GM23338 (cell line): ENCODE measurements around the gene CTDSPL. TPM values are rescaled to one million over a fixed set of nuclear protein-coding genes. Genes with fewer than 3 reads are reported as not detected.

Source experiments
- ATAC-seq: fragments of 200-7000 bp; cut with Tn5 transposase; 3 replicates; pipeline ENCODE4 v1.9.1; 2020
- DNase-seq: peaks from one replicate; pipeline ENCODE4 v3.0.0-alpha.2; 2015; ENCODE audit warnings: low spot score
- H2AFZ ChIP-seq: fragments of 200-600 bp; sonication (generic); 2 replicates; pipeline ENCODE4 v1.8.0; 2016; ENCODE audit warnings: antibody characterized with exemption, mild to moderate bottlenecking, moderate library complexity
- H3F3A ChIP-seq: fragments of 200-600 bp; sonication (generic); replicated peaks from 2 replicates; pipeline ENCODE4 v1.8.0; 2017; ENCODE audit warnings: antibody characterized with exemption, mixed run types, low read depth
- H3K27ac ChIP-seq: fragments of 200-600 bp; sonication (generic); 2 replicates; pipeline ENCODE4 v1.6.1; 2016; ENCODE audit warnings: low read depth
- H3K27me3 ChIP-seq: fragments of 200-600 bp; sonication (generic); 2 replicates; pipeline ENCODE4 v1.8.0; 2016; ENCODE audit warnings: mild to moderate bottlenecking, mixed run types, moderate library complexity; ENCODE audit not compliant: insufficient read depth
- H3K36me3 ChIP-seq: fragments of 200-600 bp; sonication (generic); 2 replicates; pipeline ENCODE4 v1.8.0; 2016; ENCODE audit warnings: mild to moderate bottlenecking; ENCODE audit not compliant: insufficient read depth
- H3K4me1 ChIP-seq: fragments of 200-600 bp; sonication (generic); 2 replicates; pipeline ENCODE4 v1.8.0; 2016; ENCODE audit warnings: mild to moderate bottlenecking, moderate library complexity; ENCODE audit not compliant: insufficient read depth
- H3K4me2 ChIP-seq: fragments of 200-600 bp; sonication (generic); 2 replicates; pipeline ENCODE4 v1.7.1; 2017; ENCODE audit warnings: mixed run types
- H3K4me3 ChIP-seq: fragments of 200-600 bp; sonication (generic); 2 replicates; pipeline ENCODE4 v1.6.1; 2016; ENCODE audit warnings: mixed run types
- H3K79me2 ChIP-seq: fragments of 200-600 bp; sonication (generic); replicated peaks from 2 replicates; pipeline ENCODE4 v1.8.0; 2017; ENCODE audit warnings: mild to moderate bottlenecking; ENCODE audit not compliant: insufficient read depth
- H3K9me2 ChIP-seq: fragments of 200-600 bp; sonication (generic); 2 replicates; pipeline ENCODE4 v1.8.0; 2017; ENCODE audit not compliant: insufficient read depth
- H4K20me1 ChIP-seq: fragments of 200-600 bp; sonication (generic); replicated peaks from 2 replicates; pipeline ENCODE4 v1.8.0; 2017; ENCODE audit warnings: mild to moderate bottlenecking; ENCODE audit not compliant: insufficient read depth
- H3K27ac Mint-ChIP-seq: 2 replicates; pipeline ENCODE4 v1.8.0; 2020; ENCODE audit warnings: inconsistent platforms, mild to moderate bottlenecking, moderate library complexity, mixed read lengths
- H3K27me3 Mint-ChIP-seq: 3 replicates; pipeline ENCODE4 v1.8.0; 2022; ENCODE audit warnings: low read depth, mild to moderate bottlenecking, moderate library complexity, mixed read lengths, inconsistent platforms; ENCODE audit not compliant: insufficient read depth, poor library complexity
- H3K36me3 Mint-ChIP-seq: 3 replicates; pipeline ENCODE4 v1.8.0; 2021; ENCODE audit warnings: low read depth, mild to moderate bottlenecking, inconsistent platforms, moderate library complexity, mixed read lengths
- H3K4me1 Mint-ChIP-seq: 3 replicates; pipeline ENCODE4 v1.8.0; 2020; ENCODE audit warnings: mild to moderate bottlenecking, inconsistent platforms, mixed read lengths
- H3K4me3 Mint-ChIP-seq: 3 replicates; pipeline ENCODE4 v1.8.0; 2021; ENCODE audit warnings: moderate library complexity, mild to moderate bottlenecking, inconsistent platforms, mixed read lengths
- H3K9me3 Mint-ChIP-seq: 3 replicates; pipeline ENCODE4 v1.8.0; 2020; ENCODE audit warnings: moderate library complexity, mild to moderate bottlenecking, inconsistent platforms, mixed read lengths
- CREB1 ChIP-seq: fragments of 250-450 bp; sonication (Bioruptor Pico); IDR thresholded peaks from 2 replicates; pipeline ENCODE4 v1.5.0; 2020; ENCODE audit warnings: low read depth, mild to moderate bottlenecking, moderate library complexity
- EZH2 ChIP-seq: fragments of 200-600 bp; sonication (generic); IDR thresholded peaks from one replicate; pipeline ENCODE4 v1.8.0; 2017; ENCODE audit warnings: antibody characterized with exemption, mild to moderate bottlenecking, low read depth; ENCODE audit not compliant: unreplicated experiment
- EZH2phosphoT487 ChIP-seq: fragments of 200-600 bp; sonication (generic); IDR thresholded peaks from one replicate; pipeline ENCODE4 v1.8.1; 2018; ENCODE audit warnings: antibody characterized with exemption; ENCODE audit not compliant: unreplicated experiment
- JUNB ChIP-seq: IDR thresholded peaks from one replicate; pipeline ENCODE4 v1.6.1; 2016; ENCODE audit warnings: antibody characterized with exemption; ENCODE audit not compliant: unreplicated experiment
- NANOG ChIP-seq: IDR thresholded peaks from 2 replicates; pipeline ENCODE4 v1.6.1; 2016; ENCODE audit warnings: antibody characterized with exemption, borderline replicate concordance
- POLR2AphosphoS5 ChIP-seq: IDR thresholded peaks from 2 replicates; pipeline ENCODE4 v1.6.1; 2016; ENCODE audit warnings: antibody characterized with exemption, low read depth
- STAT1 ChIP-seq: IDR thresholded peaks from one replicate; pipeline ENCODE4 v1.6.1; 2016; ENCODE audit warnings: antibody characterized with exemption; ENCODE audit not compliant: unreplicated experiment
- ZNF114 ChIP-seq: fragments of 250-450 bp; sonication (Bioruptor Pico); IDR thresholded peaks from 2 replicates; pipeline ENCODE4 v1.5.0; 2020; ENCODE audit warnings: mild to moderate bottlenecking, moderate library complexity
- ZNF331 ChIP-seq: fragments of 250-450 bp; sonication (Bioruptor Pico); IDR thresholded peaks from 2 replicates; pipeline ENCODE4 v1.5.0; 2020; ENCODE audit warnings: low read depth, mild to moderate bottlenecking, moderate library complexity
- long read RNA-seq: library from polyadenylated mRNA; unstranded; transcript quantifications from one replicate; pipeline ENCODE4 v2.0.0, GENCODE V29; 2020; ENCODE audit not compliant: unreplicated experiment
- polyA plus RNA-seq: library from polyadenylated mRNA; unstranded; fragments of >200 nt; fragmentation: Nextera tagmentation; extraction: Ambion mirVana; gene quantifications from 2 replicates; pipeline ENCODE4 v1.2.1, GENCODE V29; 2016
- total RNA-seq: library from RNA; depleted of rRNA; stranded (reverse); fragments of >200 nt; shearing (Covaris generic); gene quantifications from 2 replicates; pipeline ENCODE4 v1.2.3, GENCODE V29; 2014; rRNA removed
- TF ChIP-seq, protein P1 (sequence below): IDR thresholded peaks from one replicate; pipeline ENCODE4 v1.6.1; 2018; ENCODE audit warnings: antibody characterized with exemption; ENCODE audit not compliant: unreplicated experiment
- TF ChIP-seq, protein P2 (sequence below): IDR thresholded peaks from 2 replicates; pipeline ENCODE4 v1.6.1; 2016; ENCODE audit warnings: antibody characterized with exemption
- TF ChIP-seq, protein P3 (sequence below): fragments of 250-450 bp; sonication (Bioruptor Pico); IDR thresholded peaks from 2 replicates; pipeline ENCODE4 v1.5.0; 2020; ENCODE audit warnings: mild to moderate bottlenecking, moderate library complexity
- TF ChIP-seq, protein P4 (sequence below), 2 experiments: fragments of 200-600 bp in 1 of 2; sonication (generic) in 1 of 2; conservative IDR thresholded peaks; 2 replicates each; pipeline versions ENCODE4 v1.5.1 to v1.6.1; 2016 to 2017; ENCODE audit warnings: antibody characterized with exemption in 2 of 2, low read depth in 2 of 2, mild to moderate bottlenecking in 2 of 2, moderate library complexity in 1 of 2

The CTDSPL gene, protein sequence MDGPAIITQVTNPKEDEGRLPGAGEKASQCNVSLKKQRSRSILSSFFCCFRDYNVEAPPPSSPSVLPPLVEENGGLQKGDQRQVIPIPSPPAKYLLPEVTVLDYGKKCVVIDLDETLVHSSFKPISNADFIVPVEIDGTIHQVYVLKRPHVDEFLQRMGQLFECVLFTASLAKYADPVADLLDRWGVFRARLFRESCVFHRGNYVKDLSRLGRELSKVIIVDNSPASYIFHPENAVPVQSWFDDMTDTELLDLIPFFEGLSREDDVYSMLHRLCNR
- 41.2 and 42.0 TPM in 2 replicates for total RNA-seq
- 23.2 and 23.8 TPM in 2 replicates for polyA plus RNA-seq
- long read RNA-seq, partial matches to known transcripts: 2 of 5 reads
- long read RNA-seq, other reads (novel, unspliced or antisense): 3 of 5 reads

DNA sequence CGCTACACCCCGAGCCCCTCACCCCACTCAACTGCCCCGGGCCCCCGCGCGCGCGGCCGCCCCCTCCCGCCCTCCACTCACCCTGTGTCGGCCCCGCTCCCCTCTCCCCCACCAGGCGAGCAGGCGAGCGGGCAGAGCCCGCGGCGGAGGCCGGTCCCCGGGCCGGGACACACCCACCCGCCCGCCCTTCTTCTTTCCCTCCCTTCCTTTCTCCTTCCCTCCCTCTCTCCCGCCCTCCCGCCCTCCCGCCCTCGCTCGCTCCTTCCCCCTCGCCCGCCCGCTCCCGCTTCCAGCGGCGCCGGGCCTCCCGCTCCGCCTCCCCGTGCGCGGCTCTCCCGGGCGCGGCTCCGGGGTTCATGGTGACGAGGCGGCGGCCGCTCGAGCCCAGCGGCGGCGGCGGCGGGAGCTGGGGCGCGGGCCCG is at the start of gene CTDSPL:
CTDSPL (plus strand) TSS at position 261 of the 422 bp plus-strand sequence. CDS start 320 bp downstream, outside the sequence.
- H3K27ac Mint-ChIP-seq: no peak within 1 kb of the TSS
- Histone ChIP-seq H3F3A (no peaks in the 10 kb centered on the region), H3K79me2 (peaks cover 43% of the 10 kb centered on the region), H3K27me3 (peaks cover 11% of the 10 kb centered on the region), H3K27ac (no peak within 1 kb of the TSS), H3K36me3 (no peaks in the 10 kb centered on the region), H2AFZ (peak within 1 kb of the TSS; percentile 52; the same call in 1 of the 2 replicates), H4K20me1 (peaks cover 5% of the 10 kb centered on the region; the same call in 1 of the 2 replicates), H3K9me2 (no peaks in the 10 kb centered on the region), H3K4me2 (peak within 1 kb of the TSS; percentile 98), H3K4me3 (peak within 1 kb of the TSS; percentile 87), H3K4me1 (peaks cover 26% of the 10 kb centered on the region)
- TF ChIP-seq JUNB: no peak
- no peak for TF ChIP-seq POLR2AphosphoS5
- TF ChIP-seq, protein P1, sequence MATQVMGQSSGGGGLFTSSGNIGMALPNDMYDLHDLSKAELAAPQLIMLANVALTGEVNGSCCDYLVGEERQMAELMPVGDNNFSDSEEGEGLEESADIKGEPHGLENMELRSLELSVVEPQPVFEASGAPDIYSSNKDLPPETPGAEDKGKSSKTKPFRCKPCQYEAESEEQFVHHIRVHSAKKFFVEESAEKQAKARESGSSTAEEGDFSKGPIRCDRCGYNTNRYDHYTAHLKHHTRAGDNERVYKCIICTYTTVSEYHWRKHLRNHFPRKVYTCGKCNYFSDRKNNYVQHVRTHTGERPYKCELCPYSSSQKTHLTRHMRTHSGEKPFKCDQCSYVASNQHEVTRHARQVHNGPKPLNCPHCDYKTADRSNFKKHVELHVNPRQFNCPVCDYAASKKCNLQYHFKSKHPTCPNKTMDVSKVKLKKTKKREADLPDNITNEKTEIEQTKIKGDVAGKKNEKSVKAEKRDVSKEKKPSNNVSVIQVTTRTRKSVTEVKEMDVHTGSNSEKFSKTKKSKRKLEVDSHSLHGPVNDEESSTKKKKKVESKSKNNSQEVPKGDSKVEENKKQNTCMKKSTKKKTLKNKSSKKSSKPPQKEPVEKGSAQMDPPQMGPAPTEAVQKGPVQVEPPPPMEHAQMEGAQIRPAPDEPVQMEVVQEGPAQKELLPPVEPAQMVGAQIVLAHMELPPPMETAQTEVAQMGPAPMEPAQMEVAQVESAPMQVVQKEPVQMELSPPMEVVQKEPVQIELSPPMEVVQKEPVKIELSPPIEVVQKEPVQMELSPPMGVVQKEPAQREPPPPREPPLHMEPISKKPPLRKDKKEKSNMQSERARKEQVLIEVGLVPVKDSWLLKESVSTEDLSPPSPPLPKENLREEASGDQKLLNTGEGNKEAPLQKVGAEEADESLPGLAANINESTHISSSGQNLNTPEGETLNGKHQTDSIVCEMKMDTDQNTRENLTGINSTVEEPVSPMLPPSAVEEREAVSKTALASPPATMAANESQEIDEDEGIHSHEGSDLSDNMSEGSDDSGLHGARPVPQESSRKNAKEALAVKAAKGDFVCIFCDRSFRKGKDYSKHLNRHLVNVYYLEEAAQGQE: no peak
- no peak for TF ChIP-seq EZH2phosphoT487
- TF ChIP-seq STAT1: no peak
- TF ChIP-seq ZNF331 (CRISPR knock-in tag): no peak
- TF ChIP-seq NANOG: no peak
- TF ChIP-seq, protein P2, sequence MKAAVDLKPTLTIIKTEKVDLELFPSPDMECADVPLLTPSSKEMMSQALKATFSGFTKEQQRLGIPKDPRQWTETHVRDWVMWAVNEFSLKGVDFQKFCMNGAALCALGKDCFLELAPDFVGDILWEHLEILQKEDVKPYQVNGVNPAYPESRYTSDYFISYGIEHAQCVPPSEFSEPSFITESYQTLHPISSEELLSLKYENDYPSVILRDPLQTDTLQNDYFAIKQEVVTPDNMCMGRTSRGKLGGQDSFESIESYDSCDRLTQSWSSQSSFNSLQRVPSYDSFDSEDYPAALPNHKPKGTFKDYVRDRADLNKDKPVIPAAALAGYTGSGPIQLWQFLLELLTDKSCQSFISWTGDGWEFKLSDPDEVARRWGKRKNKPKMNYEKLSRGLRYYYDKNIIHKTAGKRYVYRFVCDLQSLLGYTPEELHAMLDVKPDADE: no peak
- TF ChIP-seq ZNF114: no peak
- TF ChIP-seq CREB1 (CRISPR knock-in tag): no peak
- TF ChIP-seq, protein P3, sequence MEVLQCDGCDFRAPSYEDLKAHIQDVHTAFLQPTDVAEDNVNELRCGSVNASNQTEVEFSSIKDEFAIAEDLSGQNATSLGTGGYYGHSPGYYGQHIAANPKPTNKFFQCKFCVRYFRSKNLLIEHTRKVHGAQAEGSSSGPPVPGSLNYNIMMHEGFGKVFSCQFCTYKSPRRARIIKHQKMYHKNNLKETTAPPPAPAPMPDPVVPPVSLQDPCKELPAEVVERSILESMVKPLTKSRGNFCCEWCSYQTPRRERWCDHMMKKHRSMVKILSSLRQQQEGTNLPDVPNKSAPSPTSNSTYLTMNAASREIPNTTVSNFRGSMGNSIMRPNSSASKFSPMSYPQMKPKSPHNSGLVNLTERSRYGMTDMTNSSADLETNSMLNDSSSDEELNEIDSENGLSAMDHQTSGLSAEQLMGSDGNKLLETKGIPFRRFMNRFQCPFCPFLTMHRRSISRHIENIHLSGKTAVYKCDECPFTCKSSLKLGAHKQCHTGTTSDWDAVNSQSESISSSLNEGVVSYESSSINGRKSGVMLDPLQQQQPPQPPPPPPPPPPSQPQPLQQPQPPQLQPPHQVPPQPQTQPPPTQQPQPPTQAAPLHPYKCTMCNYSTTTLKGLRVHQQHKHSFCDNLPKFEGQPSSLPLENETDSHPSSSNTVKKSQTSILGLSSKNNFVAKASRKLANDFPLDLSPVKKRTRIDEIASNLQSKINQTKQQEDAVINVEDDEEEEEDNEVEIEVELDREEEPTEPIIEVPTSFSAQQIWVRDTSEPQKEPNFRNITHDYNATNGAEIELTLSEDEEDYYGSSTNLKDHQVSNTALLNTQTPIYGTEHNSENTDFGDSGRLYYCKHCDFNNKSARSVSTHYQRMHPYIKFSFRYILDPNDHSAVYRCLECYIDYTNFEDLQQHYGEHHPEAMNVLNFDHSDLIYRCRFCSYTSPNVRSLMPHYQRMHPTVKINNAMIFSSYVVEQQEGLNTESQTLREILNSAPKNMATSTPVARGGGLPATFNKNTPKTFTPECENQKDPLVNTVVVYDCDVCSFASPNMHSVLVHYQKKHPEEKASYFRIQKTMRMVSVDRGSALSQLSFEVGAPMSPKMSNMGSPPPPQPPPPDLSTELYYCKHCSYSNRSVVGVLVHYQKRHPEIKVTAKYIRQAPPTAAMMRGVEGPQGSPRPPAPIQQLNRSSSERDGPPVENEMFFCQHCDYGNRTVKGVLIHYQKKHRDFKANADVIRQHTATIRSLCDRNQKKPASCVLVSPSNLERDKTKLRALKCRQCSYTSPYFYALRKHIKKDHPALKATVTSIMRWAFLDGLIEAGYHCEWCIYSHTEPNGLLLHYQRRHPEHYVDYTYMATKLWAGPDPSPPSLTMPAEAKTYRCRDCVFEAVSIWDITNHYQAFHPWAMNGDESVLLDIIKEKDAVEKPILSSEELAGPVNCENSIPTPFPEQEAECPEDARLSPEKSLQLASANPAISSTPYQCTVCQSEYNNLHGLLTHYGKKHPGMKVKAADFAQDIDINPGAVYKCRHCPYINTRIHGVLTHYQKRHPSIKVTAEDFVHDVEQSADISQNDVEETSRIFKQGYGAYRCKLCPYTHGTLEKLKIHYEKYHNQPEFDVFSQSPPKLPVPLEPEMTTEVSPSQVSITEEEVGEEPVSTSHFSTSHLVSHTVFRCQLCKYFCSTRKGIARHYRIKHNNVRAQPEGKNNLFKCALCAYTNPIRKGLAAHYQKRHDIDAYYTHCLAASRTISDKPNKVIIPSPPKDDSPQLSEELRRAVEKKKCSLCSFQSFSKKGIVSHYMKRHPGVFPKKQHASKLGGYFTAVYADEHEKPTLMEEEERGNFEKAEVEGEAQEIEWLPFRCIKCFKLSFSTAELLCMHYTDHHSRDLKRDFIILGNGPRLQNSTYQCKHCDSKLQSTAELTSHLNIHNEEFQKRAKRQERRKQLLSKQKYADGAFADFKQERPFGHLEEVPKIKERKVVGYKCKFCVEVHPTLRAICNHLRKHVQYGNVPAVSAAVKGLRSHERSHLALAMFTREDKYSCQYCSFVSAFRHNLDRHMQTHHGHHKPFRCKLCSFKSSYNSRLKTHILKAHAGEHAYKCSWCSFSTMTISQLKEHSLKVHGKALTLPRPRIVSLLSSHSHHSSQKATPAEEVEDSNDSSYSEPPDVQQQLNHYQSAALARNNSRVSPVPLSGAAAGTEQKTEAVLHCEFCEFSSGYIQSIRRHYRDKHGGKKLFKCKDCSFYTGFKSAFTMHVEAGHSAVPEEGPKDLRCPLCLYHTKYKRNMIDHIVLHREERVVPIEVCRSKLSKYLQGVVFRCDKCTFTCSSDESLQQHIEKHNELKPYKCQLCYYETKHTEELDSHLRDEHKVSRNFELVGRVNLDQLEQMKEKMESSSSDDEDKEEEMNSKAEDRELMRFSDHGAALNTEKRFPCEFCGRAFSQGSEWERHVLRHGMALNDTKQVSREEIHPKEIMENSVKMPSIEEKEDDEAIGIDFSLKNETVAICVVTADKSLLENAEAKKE (CRISPR knock-in tag): no peak
- TF ChIP-seq EZH2: no peak
- TF ChIP-seq, protein P4, sequence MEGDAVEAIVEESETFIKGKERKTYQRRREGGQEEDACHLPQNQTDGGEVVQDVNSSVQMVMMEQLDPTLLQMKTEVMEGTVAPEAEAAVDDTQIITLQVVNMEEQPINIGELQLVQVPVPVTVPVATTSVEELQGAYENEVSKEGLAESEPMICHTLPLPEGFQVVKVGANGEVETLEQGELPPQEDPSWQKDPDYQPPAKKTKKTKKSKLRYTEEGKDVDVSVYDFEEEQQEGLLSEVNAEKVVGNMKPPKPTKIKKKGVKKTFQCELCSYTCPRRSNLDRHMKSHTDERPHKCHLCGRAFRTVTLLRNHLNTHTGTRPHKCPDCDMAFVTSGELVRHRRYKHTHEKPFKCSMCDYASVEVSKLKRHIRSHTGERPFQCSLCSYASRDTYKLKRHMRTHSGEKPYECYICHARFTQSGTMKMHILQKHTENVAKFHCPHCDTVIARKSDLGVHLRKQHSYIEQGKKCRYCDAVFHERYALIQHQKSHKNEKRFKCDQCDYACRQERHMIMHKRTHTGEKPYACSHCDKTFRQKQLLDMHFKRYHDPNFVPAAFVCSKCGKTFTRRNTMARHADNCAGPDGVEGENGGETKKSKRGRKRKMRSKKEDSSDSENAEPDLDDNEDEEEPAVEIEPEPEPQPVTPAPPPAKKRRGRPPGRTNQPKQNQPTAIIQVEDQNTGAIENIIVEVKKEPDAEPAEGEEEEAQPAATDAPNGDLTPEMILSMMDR (conservative IDR thresholded peaks at IDR 0.05; ENCODE audit: low read depth in 2 of 2): no peak
- H3K27me3 Mint-ChIP-seq: peaks cover 29% of the 10 kb centered on the region
- peak within 1 kb of the TSS; percentile 93 for H3K4me3 Mint-ChIP-seq
- peaks cover 5% of the 10 kb centered on the region; the same call in 2 of the 3 replicates for H3K36me3 Mint-ChIP-seq
- peak; percentile 13 for ATAC-seq
- peak; percentile 65 for DNase-seq
- H3K4me1 Mint-ChIP-seq: peaks cover 23% of the 10 kb centered on the region
- peaks cover 5% of the 10 kb centered on the region; the same call in 2 of the 3 replicates for H3K9me3 Mint-ChIP-seq
